Stimulated activated CD4-positive, alpha-beta T cell treated with anti-CD3 and anti-CD28 coated beads, Interleukin-1b, Interleukin-23, amount 100 ng/mL, for 24 hours (primary cell): ENCODE measurements around the gene COL21A1.

Experiments used
- DNase-seq, 4 experiments: peaks; one replicate each; pipeline ENCODE4 v3.0.0-alpha.2; 2020; ENCODE audit warnings: low read depth in 4 of 4, low spot score in 1 of 4

COL21A1 gene

DNA sequence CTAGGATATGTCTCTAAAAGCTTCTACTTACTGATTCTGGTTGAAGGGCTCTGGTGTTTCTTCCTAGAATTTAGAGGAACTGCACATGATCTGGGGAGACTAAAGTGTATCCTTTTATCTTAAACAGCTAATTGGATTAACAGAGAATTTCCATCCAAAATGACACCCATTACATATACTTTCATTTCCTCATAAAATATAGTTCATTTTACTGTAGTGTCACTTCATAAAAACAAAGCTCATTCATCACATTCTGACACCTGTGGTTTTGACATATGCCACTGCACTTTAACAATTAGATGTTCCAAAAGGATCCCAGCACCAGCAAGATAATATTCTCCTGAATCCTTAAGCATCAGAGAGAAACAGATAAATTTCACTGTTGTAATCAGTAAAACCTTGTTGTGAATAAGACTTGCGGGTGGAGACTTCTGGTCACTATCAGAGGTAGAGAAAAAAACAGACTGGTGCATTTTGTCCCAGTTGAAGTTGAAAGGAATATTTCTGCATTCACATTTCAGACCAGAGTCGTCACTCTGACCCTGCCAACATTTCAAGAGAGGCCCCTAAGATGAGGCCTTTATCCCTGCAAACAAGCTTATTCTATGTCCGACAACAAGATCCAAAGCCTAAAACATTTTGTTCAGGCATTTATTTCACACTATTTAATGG lies 196.7 kb downstream of the COL21A1 start:
- DNase-seq, result no peak

DNA sequence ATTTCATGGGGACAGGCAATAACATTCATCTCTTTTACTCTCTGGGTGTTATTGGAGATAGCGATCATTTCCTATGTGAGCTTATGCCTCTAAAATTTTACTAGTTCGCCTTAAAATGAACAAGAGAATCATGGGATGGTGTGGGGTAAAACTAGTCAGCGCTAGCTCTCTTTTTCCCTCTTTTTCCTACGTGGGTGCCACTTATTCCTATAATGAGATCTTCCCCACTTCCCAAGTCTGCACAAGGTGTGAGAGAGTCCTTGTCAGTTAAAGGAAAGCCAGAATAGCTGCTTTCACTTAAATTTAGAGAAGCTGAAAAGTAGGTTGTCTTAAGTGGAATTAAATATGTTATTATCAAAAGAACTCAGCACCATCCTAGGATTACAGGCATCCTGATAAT lies 198.8 kb downstream of the COL21A1 start:
- DNase-seq, result no peak

DNA sequence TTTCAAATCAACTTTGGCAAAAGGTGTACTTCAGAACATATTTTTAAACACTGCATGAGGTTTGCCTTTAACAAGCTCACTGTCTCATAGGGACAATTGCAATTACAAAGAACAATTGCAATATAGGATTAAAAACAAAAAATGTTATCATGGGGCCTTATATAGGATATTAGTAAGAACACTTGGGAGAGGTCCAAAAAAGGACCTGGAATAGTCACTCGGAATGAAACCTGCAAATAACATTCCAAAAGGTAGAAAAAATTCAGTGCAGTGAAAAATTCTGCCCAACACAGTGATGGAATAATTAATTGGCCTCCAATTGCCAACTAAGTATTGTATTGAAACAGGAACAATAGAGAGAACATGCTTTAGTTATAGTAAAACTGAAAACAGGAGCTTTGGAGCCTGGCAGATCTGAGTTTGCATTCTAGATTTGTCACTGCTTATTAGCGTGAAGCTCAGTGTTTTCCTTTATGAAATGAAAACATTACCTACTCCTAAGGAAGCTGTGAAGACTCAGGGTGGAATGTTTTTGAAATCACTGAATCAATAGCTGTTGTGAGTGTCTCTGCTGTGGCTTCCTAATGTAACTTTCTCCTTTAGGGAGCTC lies 199.3 kb downstream of the COL21A1 start:
- no peak for DNase-seq

DNA sequence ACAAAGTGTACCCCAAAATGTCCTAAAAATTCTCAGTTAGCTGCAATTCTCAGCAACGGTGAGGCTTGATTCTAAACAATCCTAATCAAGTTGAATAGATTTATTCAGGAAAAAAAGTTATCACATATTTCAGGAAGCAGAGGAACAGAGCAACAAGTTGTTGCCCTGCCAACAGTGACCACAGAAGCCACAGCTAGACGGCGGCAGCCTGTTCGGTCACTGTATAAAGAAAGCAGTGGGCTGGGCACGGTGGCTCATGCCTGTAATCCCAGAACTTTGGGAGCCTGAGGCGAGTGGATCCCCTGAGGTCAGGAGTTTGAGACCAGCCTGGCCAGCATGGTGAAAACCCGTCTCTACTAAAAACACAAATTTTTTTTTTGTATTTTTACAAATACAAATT lies 200.8 kb downstream of the COL21A1 start:
- DNase-seq, result no peak

DNA sequence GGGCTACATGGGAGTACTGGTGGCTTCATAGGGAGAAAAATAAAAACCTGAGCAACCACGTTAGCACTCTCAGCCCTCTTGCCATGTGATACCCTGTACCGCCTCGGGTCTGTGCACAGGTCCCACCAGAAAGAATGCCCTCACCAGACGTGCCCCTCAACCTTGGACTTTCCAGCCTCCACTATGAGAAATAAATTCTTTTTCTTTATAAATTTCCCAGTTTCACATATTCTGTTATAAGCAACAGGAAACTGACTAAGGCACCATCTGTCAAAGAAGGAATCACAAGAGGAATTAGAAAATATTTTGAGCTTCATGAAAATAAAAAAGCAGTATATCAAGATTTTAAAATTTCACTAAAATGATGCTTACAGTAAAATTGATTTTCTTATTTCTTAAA lies 203.6 kb downstream of the COL21A1 start:
- no peak for DNase-seq

DNA sequence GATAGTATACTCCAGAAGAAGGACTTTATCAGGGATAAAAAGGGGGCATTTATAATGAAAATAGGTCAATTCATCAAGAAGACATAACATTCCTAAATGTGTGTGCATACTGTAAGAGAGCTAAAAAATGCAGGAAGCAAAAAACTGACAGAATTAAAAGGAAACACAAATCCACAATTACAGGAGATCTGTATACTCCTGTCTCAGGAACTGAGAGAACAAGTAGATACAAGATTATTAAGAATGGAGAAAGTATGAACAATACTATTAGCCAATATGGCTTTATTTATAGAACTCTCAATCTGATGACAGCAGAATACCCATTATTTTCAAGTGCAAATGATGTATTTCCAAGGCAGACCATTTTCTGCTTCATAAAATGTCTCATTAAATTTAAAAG lies 204.3 kb downstream of the COL21A1 start:
- DNase-seq, result no peak

DNA sequence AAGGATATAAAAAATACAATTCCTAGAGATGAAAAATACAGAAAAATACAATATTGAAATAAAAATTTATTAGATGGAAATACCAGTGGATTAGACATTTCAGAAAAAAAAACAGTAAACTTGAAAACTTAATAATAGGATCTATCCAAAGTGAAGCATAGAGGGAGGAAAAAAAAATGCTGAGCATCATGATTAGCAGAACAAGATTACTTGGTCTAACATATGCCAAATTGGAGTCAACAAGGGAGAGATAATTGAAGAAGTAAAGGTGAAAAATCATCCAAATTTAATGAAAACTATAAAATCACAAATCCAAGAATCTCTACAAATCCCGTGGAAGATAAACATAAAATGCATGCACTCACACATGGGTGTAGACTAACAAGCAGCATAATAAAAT lies 205.8 kb downstream of the COL21A1 start:
- no peak for DNase-seq

DNA sequence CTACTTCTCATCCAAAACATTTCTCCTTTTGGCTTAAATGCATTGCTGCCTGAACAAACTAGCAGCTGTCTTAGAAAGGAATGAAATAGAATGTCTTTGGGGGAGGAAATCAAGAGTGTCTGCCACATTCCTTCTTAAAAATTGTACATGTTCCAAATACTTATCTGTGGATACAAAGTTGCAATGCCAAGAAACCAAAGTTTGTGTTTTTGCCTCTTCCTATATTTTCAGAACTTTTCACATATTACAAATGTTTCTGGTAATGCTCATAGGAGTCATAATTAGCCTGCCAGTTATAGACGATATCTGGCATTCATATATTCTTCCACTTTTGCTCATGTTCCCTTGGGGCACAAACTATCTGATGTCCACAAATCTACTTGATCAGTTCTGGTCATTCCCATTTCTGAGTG lies 206.5 kb downstream of the COL21A1 start:
- DNase-seq, result no peak

DNA sequence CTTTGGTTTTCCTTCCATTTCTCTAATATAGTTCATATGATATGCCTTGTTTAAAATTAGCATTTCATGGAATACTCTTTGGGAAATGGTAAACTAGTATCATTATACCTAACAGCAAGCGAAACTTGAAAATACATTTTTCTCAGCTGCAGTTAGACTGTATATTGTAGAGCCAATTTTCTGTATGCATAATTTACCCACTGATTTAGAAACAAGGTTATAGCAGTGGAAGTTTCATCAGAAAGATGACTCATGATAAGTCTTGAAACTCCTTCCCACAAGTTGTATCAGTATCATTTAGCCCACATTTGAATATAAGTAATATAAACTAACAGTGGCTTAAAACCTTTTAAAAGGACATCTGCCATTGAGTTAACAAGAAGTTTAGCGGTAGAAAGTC lies 207.2 kb downstream of the COL21A1 start:
- DNase-seq, result no peak

DNA sequence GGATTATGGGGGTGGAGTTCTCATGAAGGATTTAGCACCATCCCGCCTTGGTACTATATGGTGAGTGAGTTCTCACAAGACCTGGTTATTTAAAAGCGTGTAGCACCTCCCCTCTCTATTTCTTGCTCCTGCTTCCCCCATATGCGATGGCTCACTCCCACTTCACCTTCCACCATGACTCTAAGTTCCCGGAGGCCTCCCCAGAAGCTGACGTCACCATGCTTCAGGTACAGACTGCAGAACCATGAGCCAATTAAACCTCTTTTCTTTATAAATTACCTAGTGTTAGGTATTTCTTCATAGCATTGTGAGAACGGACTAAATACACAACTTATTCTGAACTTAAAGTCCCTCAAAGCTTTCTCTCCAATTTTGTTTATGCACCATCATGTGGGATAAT lies 208.6 kb downstream of the COL21A1 start:
- no peak for DNase-seq

DNA sequence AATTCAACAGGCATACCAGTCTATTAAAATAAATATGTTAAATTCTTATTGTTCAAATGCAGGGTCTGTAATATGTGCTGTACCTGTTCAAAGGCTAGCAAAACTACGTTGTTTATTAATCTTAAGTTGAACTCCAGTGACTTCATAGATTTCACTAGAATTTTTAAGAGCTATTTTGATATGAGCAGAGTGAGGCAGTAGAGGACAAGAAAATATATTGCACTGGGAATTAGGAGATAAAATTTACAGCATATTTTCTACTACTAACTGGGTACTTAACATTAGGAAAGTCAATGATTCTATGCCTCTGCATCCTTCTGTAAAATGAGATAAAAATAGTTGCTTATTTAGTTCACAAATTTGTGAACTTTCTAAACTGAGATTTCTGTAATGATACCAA lies 209.8 kb downstream of the COL21A1 start:
- no peak for DNase-seq

DNA sequence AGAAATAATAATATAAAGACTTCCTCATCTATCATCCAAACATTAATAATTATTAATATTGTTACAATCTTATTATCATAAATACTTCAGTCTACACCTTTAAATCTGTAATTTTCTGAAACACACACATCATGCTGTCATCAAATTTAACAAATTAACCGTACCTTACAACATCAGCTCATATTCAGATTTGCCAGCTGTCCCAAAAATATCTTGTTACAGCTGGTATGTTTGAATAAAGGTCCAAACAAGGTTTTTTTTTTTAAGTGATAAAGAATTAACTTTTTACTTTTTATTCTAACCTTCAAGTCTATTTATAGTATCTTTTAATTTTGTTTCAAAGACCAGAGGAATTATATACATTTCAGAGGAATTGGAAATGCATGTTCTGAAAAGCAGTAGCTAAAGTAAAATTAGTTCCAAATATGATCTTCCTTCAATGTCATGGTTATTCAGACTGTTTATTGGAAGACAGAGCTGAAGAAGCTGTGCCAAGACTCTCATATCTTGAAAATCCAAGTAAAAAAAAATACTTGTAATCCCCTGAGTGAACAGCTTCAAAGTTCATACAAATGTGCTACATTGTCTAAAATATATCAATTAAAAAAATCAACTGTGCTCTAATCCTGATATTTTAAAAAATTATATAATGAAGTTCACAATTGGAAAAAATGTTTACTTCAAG lies 210.3 kb downstream of the COL21A1 start:
- DNase-seq, result no peak

DNA sequence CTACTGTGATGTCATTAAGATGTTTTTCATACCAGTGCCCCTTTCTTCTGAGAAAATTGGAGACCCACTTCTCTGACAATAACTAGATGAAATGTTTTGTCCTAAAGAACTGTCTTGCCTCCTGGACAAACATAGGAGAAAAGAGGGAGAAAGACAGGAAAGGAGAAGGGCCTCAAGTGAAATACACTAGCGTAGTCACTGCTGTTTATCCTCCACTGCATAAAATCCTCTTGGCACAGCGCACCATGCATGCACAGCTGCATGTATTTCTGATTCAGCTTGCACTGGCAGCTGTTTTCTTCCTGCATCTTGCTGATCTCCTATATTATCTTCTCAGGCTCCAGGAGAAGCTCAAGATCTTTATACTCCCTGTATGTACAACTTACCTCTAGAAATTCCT lies 214.0 kb downstream of the COL21A1 start:
- no peak for DNase-seq

DNA sequence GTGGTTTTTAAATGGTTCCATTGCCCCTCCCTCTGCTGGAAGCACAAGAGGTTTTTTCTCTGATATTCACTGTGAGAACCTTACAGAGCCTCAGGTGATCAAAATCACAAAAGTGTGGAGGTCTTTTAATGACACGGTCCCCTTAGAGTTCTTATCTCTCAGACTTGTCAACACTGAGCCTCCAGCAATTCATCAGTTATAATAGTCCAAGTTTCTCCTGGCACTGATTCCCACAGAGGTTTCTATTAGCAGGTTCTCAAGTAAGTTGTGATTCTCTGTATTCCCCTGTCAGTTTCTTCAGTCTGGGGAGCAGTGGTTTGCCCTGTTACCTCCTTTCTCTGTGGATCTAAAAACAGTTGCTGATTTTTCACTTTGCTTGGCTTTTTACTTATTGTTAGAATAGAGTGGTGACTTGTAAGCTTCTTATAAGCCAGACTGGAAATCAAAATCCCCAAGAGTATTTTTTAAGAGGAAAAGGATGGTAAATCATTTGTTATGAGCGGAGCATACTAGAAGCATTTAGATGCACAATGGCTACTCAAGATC lies 214.6 kb downstream of the COL21A1 start:
- no peak for DNase-seq

DNA sequence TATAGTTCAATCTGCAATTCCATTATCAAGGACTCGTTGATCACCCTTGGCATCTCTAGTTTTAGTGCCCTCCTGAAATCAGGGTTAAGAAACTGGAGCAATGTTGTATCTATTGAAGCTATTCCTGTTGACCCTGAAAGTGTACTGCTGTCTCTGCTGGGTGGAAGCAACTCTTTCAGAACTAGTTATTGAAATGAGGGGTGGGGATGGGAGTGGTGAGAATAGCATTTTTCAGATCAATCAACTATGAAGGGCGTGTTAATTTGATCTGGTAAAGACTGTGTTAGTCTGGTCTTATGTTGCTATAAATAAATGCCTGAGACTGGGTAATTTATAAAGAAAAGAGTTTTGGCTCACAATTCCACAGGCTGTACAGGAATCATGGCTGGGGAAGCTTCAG lies 219.5 kb downstream of the COL21A1 start:
- DNase-seq, result no peak

DNA sequence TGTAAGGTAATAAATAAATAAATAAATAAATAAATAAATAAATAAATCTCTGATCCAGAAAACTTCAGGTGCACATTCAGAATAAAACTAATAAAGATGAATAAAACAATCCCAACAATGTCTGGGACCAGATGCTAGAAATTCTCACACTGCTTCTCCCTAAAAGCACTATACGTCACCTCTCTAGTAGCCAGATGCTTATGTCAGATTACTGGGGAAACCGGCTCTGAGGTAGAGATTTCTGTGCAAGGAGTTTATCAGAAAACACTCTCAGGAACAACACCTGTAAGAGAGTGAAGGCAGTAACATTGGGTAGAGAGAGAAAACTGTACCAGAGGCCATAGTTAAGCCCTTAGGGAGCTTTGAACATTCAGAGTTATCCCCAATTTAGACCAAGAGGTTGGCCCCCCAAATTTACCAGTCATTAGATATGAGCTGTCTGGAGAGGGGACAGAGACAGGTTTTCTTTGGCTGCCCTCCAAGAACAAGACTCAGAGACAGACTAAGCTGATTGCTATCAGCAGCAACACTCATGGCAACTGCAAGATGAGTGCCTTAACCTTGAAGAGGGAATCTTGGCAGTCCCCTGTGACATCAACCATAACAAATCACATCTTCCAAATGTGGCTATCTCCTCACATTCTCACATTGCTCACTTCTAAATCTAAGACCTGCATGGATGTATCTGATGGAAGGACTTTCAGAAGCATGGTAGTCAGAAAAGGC lies 220.8 kb downstream of the COL21A1 start:
- no peak for DNase-seq

DNA sequence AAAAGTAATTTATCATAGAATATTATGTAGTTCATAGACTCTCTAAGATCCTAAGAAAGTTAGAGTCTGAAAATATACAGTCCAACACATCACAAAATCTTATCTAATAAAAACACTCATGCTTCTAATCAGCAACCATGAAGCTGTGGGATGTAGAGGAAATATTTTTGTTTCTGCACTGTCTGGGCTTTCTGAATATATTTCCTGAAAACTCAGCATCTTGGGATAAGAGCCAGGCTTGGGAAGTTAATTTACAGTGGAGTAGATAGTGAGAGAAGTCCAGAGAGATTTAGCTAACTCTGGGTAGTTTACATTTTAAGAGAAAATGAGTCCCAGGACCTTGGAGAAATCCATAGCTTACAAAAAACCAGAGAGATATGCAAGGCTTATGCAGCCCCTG lies 221.6 kb downstream of the COL21A1 start:
- DNase-seq, result no peak

DNA sequence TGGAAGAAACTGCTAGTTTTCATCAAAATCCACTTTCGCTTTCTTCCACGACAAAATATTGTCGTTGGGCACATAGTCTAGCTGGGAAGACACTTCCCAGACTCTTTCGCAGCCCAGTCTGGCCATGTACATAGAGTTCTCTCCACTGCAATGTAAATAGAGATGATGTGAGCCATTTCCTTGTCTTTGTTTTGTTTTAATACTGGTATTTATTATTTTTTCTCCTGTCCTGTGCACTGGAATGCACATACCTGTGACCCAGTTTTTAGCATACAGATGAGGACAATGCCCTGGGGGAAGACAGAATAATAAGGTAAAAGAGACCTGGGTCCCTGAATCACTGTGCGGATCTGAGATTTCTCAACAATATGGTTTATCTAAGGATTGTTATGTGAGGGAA lies 222.4 kb downstream of the COL21A1 start:
- DNase-seq, result no peak

DNA sequence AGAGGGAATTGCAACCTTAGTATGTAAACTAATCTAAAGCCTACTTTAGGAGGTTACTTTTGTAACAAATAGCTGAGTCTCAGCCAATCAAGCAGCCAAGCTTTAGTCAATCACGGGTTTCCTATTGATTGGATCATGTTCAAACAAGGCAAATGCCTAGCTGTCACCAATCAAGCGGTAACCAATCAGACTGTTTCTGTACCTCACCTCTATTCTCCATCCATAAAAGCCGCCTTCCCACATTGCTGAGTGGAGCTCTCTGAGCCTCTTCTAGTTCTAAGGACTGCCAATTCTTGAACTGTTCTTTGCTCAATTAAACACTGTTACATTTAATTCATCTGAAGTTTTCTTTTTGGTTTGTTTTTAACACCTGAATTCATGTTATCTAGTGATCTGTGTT lies 223.6 kb downstream of the COL21A1 start:
- no peak for DNase-seq

DNA sequence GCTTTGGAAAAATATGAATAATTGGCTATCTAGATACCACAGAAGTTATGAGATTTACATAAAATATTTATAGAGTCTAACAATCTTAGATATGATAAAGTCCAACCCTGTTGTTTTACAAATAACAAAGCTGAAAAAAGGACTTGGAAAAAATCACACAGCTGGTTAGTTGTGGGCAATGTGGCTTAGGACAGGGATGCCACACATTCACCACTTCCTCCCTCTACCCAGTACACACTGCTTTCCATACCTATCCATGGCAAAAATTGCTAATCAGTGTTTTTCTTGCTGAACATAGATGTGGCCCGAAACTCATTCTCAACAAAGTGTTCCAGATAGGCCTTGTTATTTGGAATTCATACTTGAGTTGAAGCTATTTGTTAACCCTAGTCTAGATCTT lies 224.7 kb downstream of the COL21A1 start:
- DNase-seq, result no peak

DNA sequence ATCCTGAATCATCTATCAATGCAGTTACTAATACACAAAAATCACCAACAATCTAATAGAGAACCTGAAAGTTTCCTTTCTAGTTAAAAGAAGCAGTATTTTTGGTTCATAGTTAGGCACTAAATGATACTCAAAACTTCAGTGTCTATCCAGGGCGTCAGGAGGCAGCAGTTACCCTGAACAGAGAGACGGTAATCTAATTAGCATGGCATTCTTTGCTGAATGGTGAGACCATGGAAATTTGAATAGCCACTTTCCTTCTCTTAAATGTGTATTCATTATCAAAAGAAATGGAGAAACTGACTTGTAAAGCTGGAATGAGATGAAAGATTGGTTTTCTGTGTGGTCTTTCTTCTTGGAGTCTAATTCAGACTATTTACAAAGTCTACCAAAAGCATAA lies 225.4 kb downstream of the COL21A1 start:
- no peak for DNase-seq

DNA sequence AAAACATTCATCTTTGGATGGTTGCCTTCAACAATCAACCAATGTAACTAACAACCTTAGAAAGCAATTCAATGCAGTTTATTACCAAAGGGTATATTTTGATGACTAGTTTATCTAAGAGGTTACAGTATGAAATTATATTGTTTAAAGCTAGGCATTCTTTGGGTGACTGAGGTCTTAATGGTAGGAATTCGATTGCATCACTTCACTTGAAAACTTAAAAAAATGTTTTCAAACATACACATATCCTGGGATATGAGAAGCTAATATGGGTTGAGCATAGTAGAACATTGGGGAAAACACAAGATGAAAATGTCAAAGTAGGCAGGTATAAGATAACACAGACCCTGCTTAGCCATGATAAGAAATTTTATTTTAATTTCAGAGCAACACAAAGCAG lies 227.4 kb downstream of the COL21A1 start:
- DNase-seq, result no peak
